HG03060 (cell line): ENCODE results near the gene CDS1.

ENCODE experiments used
- ATAC-seq: cut with Tn5 transposase; IDR thresholded peaks from one replicate; pipeline ENCODE4 v1.9.1; 2021; ENCODE audit warnings: low read depth, moderate number of reproducible peaks; ENCODE audit not compliant: unreplicated experiment

CDS1 gene

GRCh38 chr4:84699001-84699671 lies 116.2 kb downstream of the CDS1 start:
- no peak for ATAC-seq
